ENCODE results near the gene ZSWIM5. TPM values are rescaled to one million over a fixed set of nuclear protein-coding genes. Genes with fewer than 3 reads are reported as not detected.
A peak's percentile ranks its signal among the peaks of the same experiment; 100 is the strongest.

The ZSWIM5 gene
- total and polyA plus RNA-seq, 2 of the 8 experiments (the other 6 are each of a cell fraction or from before 2014, with no cell fraction given), result 2.5 to 3.9 TPM

- TF ChIP-seq RAD21 (IDR thresholded peaks at IDR 0.05 in 1 of 2, conservative IDR thresholded peaks at IDR 0.05 in 1 of 2; ENCODE audit: low read depth in 2 of 2, low read length in 2 of 2), result no peak
- no peak for TF ChIP-seq CHD1 (IDR thresholded peaks at IDR 0.05; ENCODE audit: low read depth, low read length)
- peak; percentile 34 for TF ChIP-seq MAX (IDR thresholded peaks at IDR 0.05)
- TF ChIP-seq TBP (IDR thresholded peaks at IDR 0.05; ENCODE audit: low read depth, low read length), result peak; percentile 60; the same call in 1 of the 2 replicates
- TF ChIP-seq YY1 (IDR thresholded peaks at IDR 0.05; ENCODE audit: low read depth, low read length), result peak; percentile 92
- TF ChIP-seq JUND (IDR thresholded peaks at IDR 0.05; ENCODE audit: low read length), result no peak
- TF ChIP-seq, protein P1, sequence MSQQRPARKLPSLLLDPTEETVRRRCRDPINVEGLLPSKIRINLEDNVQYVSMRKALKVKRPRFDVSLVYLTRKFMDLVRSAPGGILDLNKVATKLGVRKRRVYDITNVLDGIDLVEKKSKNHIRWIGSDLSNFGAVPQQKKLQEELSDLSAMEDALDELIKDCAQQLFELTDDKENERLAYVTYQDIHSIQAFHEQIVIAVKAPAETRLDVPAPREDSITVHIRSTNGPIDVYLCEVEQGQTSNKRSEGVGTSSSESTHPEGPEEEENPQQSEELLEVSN (IDR thresholded peaks at IDR 0.05), result peak; percentile 87
- no peak for TF ChIP-seq CBX8 (IDR thresholded peaks at IDR 0.05; ENCODE audit: borderline replicate concordance, low read depth, low read length)
- peak; percentile 78 for TF ChIP-seq TAF1 (IDR thresholded peaks at IDR 0.05; ENCODE audit: low read depth, low read length)
- TF ChIP-seq SIRT6 (IDR thresholded peaks at IDR 0.05; ENCODE audit: low read length), result no peak
- no peak for TF ChIP-seq BRCA1 (IDR thresholded peaks at IDR 0.05; ENCODE audit: low read depth, low read length)
- no peak for TF ChIP-seq BCL11A (IDR thresholded peaks at IDR 0.05; ENCODE audit: low read depth in 2 of 2, low read length in 2 of 2)
- TF ChIP-seq JUN (IDR thresholded peaks at IDR 0.05; ENCODE audit: low read depth, low read length), result no peak
- no peak for TF ChIP-seq NANOG (IDR thresholded peaks at IDR 0.05; ENCODE audit: insufficient read depth, low read depth, low read length, poor library complexity, severe bottlenecking)
- TF ChIP-seq POU5F1 (IDR thresholded peaks at IDR 0.05; ENCODE audit: low read depth, low read length), result no peak
- TF ChIP-seq USF2 (IDR thresholded peaks at IDR 0.05; ENCODE audit: low read length), result no peak
- TF ChIP-seq CREB1 (IDR thresholded peaks at IDR 0.05), result 0 out of 2 replicates have a peak, but pooled peaks have one; percentile 45
- no peak for TF ChIP-seq POLR2A (IDR thresholded peaks at IDR 0.05; ENCODE audit: control extremely low read depth in 1 of 2, low read depth in 2 of 2, low read length in 2 of 2)
- TF ChIP-seq KDM1A (IDR thresholded peaks at IDR 0.05; ENCODE audit: borderline replicate concordance, low read length), result no peak
- TF ChIP-seq CHD2 (IDR thresholded peaks at IDR 0.05; ENCODE audit: low read length), result no peak
- TF ChIP-seq CEBPB (IDR thresholded peaks at IDR 0.05; ENCODE audit: low read depth, low read length), result no peak
- TF ChIP-seq SUZ12 (IDR thresholded peaks at IDR 0.05; ENCODE audit: low read length), result no peak
- no peak for TF ChIP-seq GTF2F1 (IDR thresholded peaks at IDR 0.05; ENCODE audit: borderline replicate concordance, low read depth, low read length)
- peak; percentile 91; the same call in 1 of the 2 replicates for TF ChIP-seq RBBP5 (IDR thresholded peaks at IDR 0.05; ENCODE audit: borderline replicate concordance, low read depth, low read length)
Observed at GRCh38 chr1:45205910-45206721, at the start of gene ZSWIM5 (continued).
